Breast epithelium (tissue), 4 donors: Measurements from ENCODE around the gene ZDHHC15. TPM values are rescaled to one million over a fixed set of nuclear protein-coding genes. Genes with fewer than 3 reads are reported as not detected.
"Not testable (repeated sequence)": the region's sequence is repeated elsewhere in the genome, so short reads cannot be mapped to it uniquely, and the experiment has no call there.

Source experiments
- DNase-seq, 2 donors: peaks; one replicate each; pipeline ENCODE4 v3.0.0-alpha.2; 2019; ENCODE audit warnings: low spot score in 2 of 2
- H3K27ac ChIP-seq, 2 donors: fragments of 200-600 bp; sonication (generic) in 1 of 2; one replicate each; pipeline ENCODE4 v1.5.1; 2016 to 2019; ENCODE audit warnings: mild to moderate bottlenecking in 1 of 2
- H3K27me3 ChIP-seq, 2 donors: fragments of 200-600 bp; sonication (generic) in 1 of 2; one replicate each; pipeline versions ENCODE4 v1.5.1 to v1.6.0; 2017 to 2019; ENCODE audit warnings: control low read depth in 1 of 2, mild to moderate bottlenecking in 1 of 2
- H3K36me3 ChIP-seq: fragments of 200-600 bp; one replicate; pipeline ENCODE4 v1.5.1; 2019
- H3K4me1 ChIP-seq, 2 donors: fragments of 200-600 bp; sonication (generic); one replicate each; pipeline ENCODE4 v1.5.1; 2016 to 2019; ENCODE audit warnings: control low read depth in 1 of 2
- H3K4me3 ChIP-seq, 3 donors: fragments of 200-600 bp; sonication (generic); 1 replicate in 2 of 3; 2 replicates in 1 of 3; pipeline ENCODE4 v1.5.1; 2016 to 2019; ENCODE audit warnings: mild to moderate bottlenecking in 3 of 3, moderate library complexity in 2 of 3
- H3K9me3 ChIP-seq, 2 donors: fragments of 200-600 bp; sonication (generic) in 1 of 2; one replicate each; pipeline ENCODE4 v1.5.1; 2016 to 2019; ENCODE audit warnings: control low read depth in 1 of 2
- POLR2A ChIP-seq: fragments of 450-650 bp; IDR thresholded peaks from one replicate; pipeline ENCODE4 v1.6.1; 2016; ENCODE audit warnings: antibody characterized with exemption, mild to moderate bottlenecking, moderate library complexity
- POLR2AphosphoS5 ChIP-seq, 3 donors: sonication (generic); formaldehyde crosslinking; IDR thresholded peaks; one replicate each; pipeline ENCODE4 v1.6.1; 2017; ENCODE audit warnings: antibody characterized with exemption in 3 of 3
- intact Hi-C: fragments of 100-400 bp; cut with DNase I; formaldehyde crosslinking; loops from one replicate; pipeline ENCODE4 v1.15.1; 2023; ENCODE audit warnings: low total_unique reads
- total RNA-seq, 3 donors: library from RNA; depleted of rRNA; stranded (reverse); fragments of >200 nt; gene quantifications; one replicate each; pipeline ENCODE4 v1.1.0, GENCODE V29; 2016
- TF ChIP-seq, protein P1 (sequence below), 3 donors: fragments of 450-650 bp; IDR thresholded peaks; one replicate each; pipeline ENCODE4 v1.5.1; 2016 to 2017; ENCODE audit warnings: antibody characterized with exemption in 3 of 3, mild to moderate bottlenecking in 3 of 3, moderate library complexity in 3 of 3

The ZDHHC15 gene, protein sequence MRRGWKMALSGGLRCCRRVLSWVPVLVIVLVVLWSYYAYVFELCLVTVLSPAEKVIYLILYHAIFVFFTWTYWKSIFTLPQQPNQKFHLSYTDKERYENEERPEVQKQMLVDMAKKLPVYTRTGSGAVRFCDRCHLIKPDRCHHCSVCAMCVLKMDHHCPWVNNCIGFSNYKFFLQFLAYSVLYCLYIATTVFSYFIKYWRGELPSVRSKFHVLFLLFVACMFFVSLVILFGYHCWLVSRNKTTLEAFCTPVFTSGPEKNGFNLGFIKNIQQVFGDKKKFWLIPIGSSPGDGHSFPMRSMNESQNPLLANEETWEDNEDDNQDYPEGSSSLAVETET
- total RNA-seq: 1 to 10 TPM; 1.3 to 2.9 (median 2.6) TPM

DNA sequence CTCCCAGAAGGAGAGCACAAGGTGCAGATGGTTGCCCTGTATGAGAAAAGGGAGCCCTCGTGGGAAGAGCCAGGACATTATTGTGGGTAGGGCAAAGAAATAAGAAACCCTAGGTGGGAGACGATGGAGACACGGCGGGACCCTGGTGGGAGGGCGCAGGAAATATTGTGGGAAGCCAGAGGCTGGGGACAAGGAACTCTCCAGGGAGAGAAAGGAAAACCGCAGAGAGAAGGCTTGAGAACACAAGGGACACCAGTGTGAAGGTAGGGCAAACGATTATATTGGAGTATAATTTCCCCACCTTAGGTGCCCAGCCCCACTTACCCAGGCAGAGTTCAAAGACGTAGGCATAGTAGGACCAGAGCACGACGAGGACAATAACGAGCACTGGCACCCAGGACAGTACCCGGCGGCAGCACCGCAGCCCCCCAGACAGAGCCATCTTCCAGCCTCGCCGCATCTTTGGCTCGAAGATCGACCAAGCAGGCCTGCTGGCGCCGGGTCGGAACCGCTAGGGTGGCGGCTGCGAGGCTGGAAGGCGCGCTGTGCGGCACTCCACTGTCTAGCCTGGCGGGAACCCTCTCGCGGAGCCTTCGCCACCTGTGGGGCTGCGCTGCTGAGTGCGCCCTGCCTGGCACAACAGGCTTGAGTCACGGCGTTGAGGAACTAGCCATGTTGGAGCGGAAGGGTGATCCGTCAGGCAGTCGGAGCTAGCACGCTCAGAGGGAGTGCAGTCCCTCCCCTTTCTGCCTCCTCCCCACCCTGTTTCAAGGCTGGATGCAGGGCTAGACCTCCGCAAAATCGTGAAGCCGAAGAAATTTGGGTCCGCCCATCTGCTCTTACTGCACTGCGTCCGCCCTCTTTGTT is at the start of gene ZDHHC15:
ZDHHC15 (minus strand) TSS at position 473 of the 867 bp plus-strand sequence; CDS start at position 460, 13 bp downstream.
- Histone ChIP-seq H3K27ac (peak within 1 kb of the TSS; percentile 74 to 78), H3K4me3 (peak within 1 kb of the TSS; percentile 49 to 76 (median 56)), H3K27me3 (peaks cover 0 to 9% of the 10 kb centered on the region in 2 donors), H3K36me3 (no peaks in the 10 kb centered on the region), H3K4me1 (no peaks in the 10 kb centered on the region), H3K9me3 (peaks cover 0 to 12% of the 10 kb centered on the region in 2 donors)
- intact Hi-C loops: no loop called here
- TF ChIP-seq POLR2AphosphoS5 (IDR thresholded peaks at IDR 0.05) (no peak), POLR2A (no peak)
- TF ChIP-seq, protein P1, sequence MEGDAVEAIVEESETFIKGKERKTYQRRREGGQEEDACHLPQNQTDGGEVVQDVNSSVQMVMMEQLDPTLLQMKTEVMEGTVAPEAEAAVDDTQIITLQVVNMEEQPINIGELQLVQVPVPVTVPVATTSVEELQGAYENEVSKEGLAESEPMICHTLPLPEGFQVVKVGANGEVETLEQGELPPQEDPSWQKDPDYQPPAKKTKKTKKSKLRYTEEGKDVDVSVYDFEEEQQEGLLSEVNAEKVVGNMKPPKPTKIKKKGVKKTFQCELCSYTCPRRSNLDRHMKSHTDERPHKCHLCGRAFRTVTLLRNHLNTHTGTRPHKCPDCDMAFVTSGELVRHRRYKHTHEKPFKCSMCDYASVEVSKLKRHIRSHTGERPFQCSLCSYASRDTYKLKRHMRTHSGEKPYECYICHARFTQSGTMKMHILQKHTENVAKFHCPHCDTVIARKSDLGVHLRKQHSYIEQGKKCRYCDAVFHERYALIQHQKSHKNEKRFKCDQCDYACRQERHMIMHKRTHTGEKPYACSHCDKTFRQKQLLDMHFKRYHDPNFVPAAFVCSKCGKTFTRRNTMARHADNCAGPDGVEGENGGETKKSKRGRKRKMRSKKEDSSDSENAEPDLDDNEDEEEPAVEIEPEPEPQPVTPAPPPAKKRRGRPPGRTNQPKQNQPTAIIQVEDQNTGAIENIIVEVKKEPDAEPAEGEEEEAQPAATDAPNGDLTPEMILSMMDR (IDR thresholded peaks at IDR 0.05): no peak
- peak in 1 of 2 donors; percentile 57 for DNase-seq

GRCh38 chrX:75560544-75560943 is 37.7 kb upstream of the ZDHHC15 start:
- H3K27ac ChIP-seq, H3K36me3 ChIP-seq, intact Hi-C loops, DNase-seq, H3K4me1 ChIP-seq, H3K27me3 ChIP-seq, H3K4me3 ChIP-seq: not testable (repeated sequence)
- H3K9me3 ChIP-seq: peaks cover 0 to 11% of the 10 kb centered on the region in 2 donors

DNA sequence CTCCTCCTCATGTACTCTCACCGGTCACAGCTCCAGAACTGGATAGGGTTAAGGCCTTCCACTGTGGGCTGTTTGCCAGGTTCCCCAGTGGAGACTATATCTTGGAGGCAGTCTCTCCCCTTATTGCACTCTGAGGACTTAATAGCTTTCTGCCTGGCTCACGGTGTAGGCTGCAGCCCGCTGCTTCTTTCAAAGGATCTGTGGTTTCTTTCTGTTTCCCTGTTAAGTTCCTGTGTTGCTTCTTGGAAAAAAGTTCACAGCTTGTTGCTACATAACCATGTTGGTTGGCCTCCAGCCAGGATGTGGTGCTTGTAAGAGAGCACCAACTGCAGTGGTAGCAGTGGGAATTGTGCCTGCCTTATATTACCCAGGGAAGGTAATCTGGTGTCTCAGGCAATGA is 24.9 kb upstream of the ZDHHC15 start:
- peaks cover 0 to 5% of the 10 kb centered on the region in 2 donors for H3K9me3 ChIP-seq
- intact Hi-C loops: no loop called here
- H3K36me3 ChIP-seq: no peaks in the 10 kb centered on the region
- no peak overlapping the region for H3K27ac ChIP-seq
- peaks cover 0 to 33% of the 10 kb centered on the region in 2 donors for H3K27me3 ChIP-seq
- no peak for TF ChIP-seq POLR2AphosphoS5 (IDR thresholded peaks at IDR 0.05)
- TF ChIP-seq POLR2A: no peak
- TF ChIP-seq, protein P1 (IDR thresholded peaks at IDR 0.05): no peak
- H3K4me3 ChIP-seq: peak overlapping the region in 1 of 3 donors; percentile 18
- H3K4me1 ChIP-seq: no peaks in the 10 kb centered on the region
- DNase-seq: peak; percentile 52 to 54

- no peak for DNase-seq
- H3K36me3 ChIP-seq: no peaks in the 10 kb centered on the region
- no peaks in the 10 kb centered on the region for H3K4me1 ChIP-seq
- H3K9me3 ChIP-seq: peaks cover 0 to 5% of the 10 kb centered on the region in 2 donors
- H3K27ac ChIP-seq: no peak overlapping the region
- TF ChIP-seq, protein P1 (IDR thresholded peaks at IDR 0.05): no peak
- TF ChIP-seq POLR2A (no peak), POLR2AphosphoS5 (IDR thresholded peaks at IDR 0.05) (no peak)
- peaks cover 0 to 33% of the 10 kb centered on the region in 2 donors for H3K27me3 ChIP-seq
- intact Hi-C loops: no loop called here
- H3K4me3 ChIP-seq: no peak overlapping the region
Measured at GRCh38 chrX:75546724-75547511, 24.1 kb upstream of the ZDHHC15 start.

DNA sequence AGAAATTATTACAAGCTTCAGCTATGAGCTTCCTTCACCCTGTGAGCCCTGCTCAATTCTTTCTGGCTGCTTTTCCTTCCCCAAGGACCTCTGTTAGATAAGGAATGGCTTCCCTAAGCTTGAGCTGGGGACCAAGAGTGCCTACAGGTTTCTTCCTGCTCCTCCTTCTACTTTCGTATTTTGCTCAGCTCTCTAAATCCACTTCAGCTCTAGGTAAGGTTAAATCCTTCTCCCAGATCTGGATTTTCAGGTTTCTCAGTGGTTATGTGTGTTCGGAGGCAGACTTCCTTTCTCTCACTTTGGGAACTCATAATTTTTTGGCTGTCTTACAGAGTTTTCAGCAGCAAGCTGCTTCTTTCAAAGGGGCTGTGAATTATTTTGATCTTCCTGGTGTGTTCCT is 21.9 kb upstream of the ZDHHC15 start:
- intact Hi-C loops: no loop called here
- peak overlapping the region in 1 of 2 donors; percentile 33 for H3K27ac ChIP-seq
- no peaks in the 10 kb centered on the region for H3K4me1 ChIP-seq
- H3K27me3 ChIP-seq: peaks cover 0 to 33% of the 10 kb centered on the region in 2 donors
- TF ChIP-seq POLR2AphosphoS5 (IDR thresholded peaks at IDR 0.05) (no peak), POLR2A (no peak)
- TF ChIP-seq, protein P1 (IDR thresholded peaks at IDR 0.05): no peak
- H3K36me3 ChIP-seq: no peaks in the 10 kb centered on the region
- no peaks in the 10 kb centered on the region for H3K9me3 ChIP-seq
- DNase-seq: no peak
- H3K4me3 ChIP-seq: no peak overlapping the region
